Mesendoderm (in vitro differentiated cells): ENCODE measurements around the gene ABI3.

Experiments
- DNase-seq: peaks from one replicate; pipeline ENCODE4 v3.0.0; 2013
- H2AK5ac ChIP-seq: 2 replicates; pipeline ENCODE4 v1.6.1; 2013; ENCODE audit warnings: low read length, inconsistent platforms
- H2BK120ac ChIP-seq: 2 replicates; pipeline ENCODE4 v1.6.1; 2013; ENCODE audit warnings: low read depth, mild to moderate bottlenecking, low read length, moderate library complexity, mixed read lengths
- H2BK15ac ChIP-seq: replicated peaks from 2 replicates; pipeline ENCODE4 v1.6.1; 2013; ENCODE audit warnings: low read depth, mild to moderate bottlenecking, moderate library complexity
- H2BK5ac ChIP-seq: 2 replicates; pipeline ENCODE4 v1.6.1; 2013; ENCODE audit warnings: low read length, inconsistent platforms
- H3K18ac ChIP-seq: 2 replicates; pipeline ENCODE4 v1.6.1; 2013; ENCODE audit warnings: mild to moderate bottlenecking, low read length, mixed read lengths
- H3K23ac ChIP-seq: one replicate; pipeline ENCODE4 v1.6.1; 2013; ENCODE audit warnings: low read length
- H3K27ac ChIP-seq: 2 replicates; pipeline ENCODE4 v1.5.1; 2013; ENCODE audit warnings: low read depth, mild to moderate bottlenecking, inconsistent platforms, low read length, moderate library complexity
- H3K27me3 ChIP-seq: 2 replicates; pipeline ENCODE4 v1.6.1; 2013; ENCODE audit warnings: low read length, control low read depth, mild to moderate bottlenecking, inconsistent platforms; ENCODE audit not compliant: insufficient read depth, poor library complexity
- H3K36me3 ChIP-seq: 2 replicates; pipeline ENCODE4 v1.6.1; 2013; ENCODE audit warnings: low read length, inconsistent platforms; ENCODE audit not compliant: control insufficient read depth, insufficient read depth
- H3K4ac ChIP-seq: one replicate; pipeline ENCODE4 v1.6.1; 2013; ENCODE audit warnings: low read depth, mild to moderate bottlenecking, low read length, moderate library complexity
- H3K4me1 ChIP-seq: 2 replicates; pipeline ENCODE4 v1.6.1; 2013; ENCODE audit warnings: low read depth, low read length, inconsistent platforms; ENCODE audit not compliant: control insufficient read depth
- H3K4me2 ChIP-seq: 2 replicates; pipeline ENCODE4 v1.6.1; 2013; ENCODE audit warnings: low read length
- H3K4me3 ChIP-seq: 2 replicates; pipeline ENCODE4 v1.5.1; 2013; ENCODE audit warnings: mild to moderate bottlenecking, low read length
- H3K56ac ChIP-seq: one replicate; pipeline ENCODE4 v1.6.1; 2013; ENCODE audit warnings: low read length
- H3K79me1 ChIP-seq: 2 replicates; pipeline ENCODE4 v1.6.1; 2013; ENCODE audit warnings: low read length, inconsistent platforms
- H3K79me2 ChIP-seq: 2 replicates; pipeline ENCODE4 v1.6.1; 2013; ENCODE audit warnings: mild to moderate bottlenecking, low read length; ENCODE audit not compliant: control insufficient read depth, insufficient read depth
- H3K9ac ChIP-seq: 2 replicates; pipeline ENCODE4 v1.6.1; 2013; ENCODE audit warnings: low read length, inconsistent platforms
- H4K5ac ChIP-seq: one replicate; pipeline ENCODE4 v1.6.1; 2013; ENCODE audit warnings: low read length
- H4K8ac ChIP-seq: one replicate; pipeline ENCODE4 v1.6.1; 2013; ENCODE audit warnings: low read depth, mild to moderate bottlenecking, control low read depth, low read length, moderate library complexity
- WGBS: extraction: QIAGEN DNeasy Blood & Tissue Kit; methylation state at CpG from one replicate; pipeline ENCODE4 v1.1.7; 2013; ENCODE audit warnings: low lambda C conversion rate, missing lambda C conversion rate; ENCODE audit not compliant: insufficient coverage; ENCODE audit errors: extremely low coverage; 5-methylcytosine and 5-hydroxymethylcytosine counted together

The ABI3 gene

DNA sequence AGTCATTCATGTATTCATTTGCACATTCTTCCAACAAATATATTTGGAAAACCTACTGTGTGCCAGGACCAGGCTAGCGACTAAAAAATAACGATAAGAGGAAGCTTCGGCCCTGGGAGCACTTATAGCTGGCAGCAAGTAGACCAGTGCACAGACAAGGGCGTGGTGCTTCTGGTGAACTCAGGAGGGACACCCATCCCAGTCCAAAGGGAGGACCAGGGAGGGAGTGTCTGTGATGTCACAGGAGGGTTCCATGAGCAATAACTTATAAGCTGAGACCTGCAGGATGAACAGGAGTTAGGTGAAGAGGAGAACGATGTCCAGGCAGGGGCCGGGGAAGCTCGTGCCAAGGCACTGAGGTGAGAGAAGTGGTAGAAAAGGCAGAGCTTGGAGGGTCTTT, 37.4 kb downstream of the ABI3 start:
- H3K4me3 ChIP-seq, result no peak overlapping the region
- H3K18ac ChIP-seq, result no peak overlapping the region
- no peak overlapping the region for H2AK5ac ChIP-seq
- H3K27ac ChIP-seq, result no peak overlapping the region
- no peak overlapping the region for H4K5ac ChIP-seq
- no peaks in the 10 kb centered on the region for H3K79me2 ChIP-seq
- H3K4ac ChIP-seq, result no peak overlapping the region
- no peak overlapping the region for H3K4me2 ChIP-seq
- H3K4me1 ChIP-seq, result no peaks in the 10 kb centered on the region
- no CpG with 5 or more reads among the region's 7 CpGs for WGBS
- no peak overlapping the region for H3K56ac ChIP-seq
- H3K36me3 ChIP-seq, result no peaks in the 10 kb centered on the region
- DNase-seq, result no peak
- H3K23ac ChIP-seq, result no peak overlapping the region
- no peaks in the 10 kb centered on the region for H3K79me1 ChIP-seq
- H2BK120ac ChIP-seq, result no peak overlapping the region
- no peak overlapping the region for H4K8ac ChIP-seq
- H3K9ac ChIP-seq, result no peak overlapping the region
- no peak overlapping the region for H2BK5ac ChIP-seq
- H3K27me3 ChIP-seq, result no peaks in the 10 kb centered on the region
- no peak overlapping the region for H2BK15ac ChIP-seq

DNA sequence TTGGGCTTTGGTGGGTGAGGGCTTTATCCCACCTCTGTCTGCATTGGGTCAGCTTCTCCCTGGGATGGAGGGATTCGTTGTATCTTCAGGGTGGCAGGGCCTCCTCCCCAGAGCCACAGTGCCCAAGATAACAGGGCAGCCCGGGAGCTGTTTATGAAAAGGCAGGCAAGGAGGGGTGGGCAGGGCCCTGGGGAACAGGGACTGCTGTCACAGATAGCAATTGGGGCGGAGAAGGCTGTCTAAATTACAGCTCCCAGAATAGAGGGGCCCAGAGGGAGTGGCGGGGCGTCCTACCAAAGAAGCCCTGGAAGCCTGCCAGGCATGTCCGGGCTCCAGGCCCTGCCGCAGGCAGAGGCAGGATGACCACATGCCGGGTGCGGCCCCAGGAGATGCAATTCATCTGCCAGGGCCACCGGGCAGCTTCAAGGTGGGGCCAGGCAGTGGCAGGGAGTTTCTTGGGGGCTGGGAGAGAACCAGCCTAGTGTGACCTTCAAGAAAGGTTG, 38.8 kb downstream of the ABI3 start:
- no peak for DNase-seq
- no peak overlapping the region for H3K18ac ChIP-seq
- WGBS, result no CpG with 5 or more reads among the region's 10 CpGs

DNA sequence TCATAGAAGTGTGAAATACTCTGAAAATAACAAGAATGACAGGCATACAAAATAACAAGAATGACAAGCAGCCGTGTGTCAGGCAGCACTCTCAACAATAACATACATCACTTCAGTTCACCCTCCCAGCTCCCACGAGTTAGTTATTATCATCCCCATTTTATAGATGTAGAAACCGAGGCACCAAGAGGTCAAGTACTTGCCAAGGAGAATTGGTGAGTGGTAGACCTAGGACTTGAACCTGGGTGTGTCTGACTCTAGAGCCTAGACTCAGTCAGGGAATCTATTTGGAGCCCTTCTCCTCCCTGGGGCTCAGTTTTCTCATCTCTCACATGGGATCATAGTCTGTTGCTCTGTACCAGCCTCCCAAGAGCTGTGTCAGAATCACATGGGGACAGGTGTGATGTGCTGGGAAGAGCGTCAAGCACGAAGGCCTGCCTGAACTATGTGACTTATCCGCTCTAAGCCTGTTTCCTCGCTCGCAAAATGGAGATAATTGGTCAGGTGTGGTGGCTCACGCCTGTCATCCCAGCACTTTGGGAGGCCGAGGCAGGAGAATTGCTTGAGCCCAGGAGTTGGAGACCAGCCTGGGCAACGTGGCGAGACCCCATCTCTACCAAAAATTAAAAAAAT, 39.5 kb downstream of the ABI3 start:
- Histone ChIP-seq H3K4me2 (no peak overlapping the region), H3K36me3 (no peaks in the 10 kb centered on the region), H3K4me1 (no peaks in the 10 kb centered on the region), H3K18ac (no peak overlapping the region), H3K23ac (no peak overlapping the region), H3K9ac (no peak overlapping the region), H3K79me2 (no peaks in the 10 kb centered on the region), H3K4ac (no peak overlapping the region), H3K79me1 (no peaks in the 10 kb centered on the region), H3K56ac (no peak overlapping the region), H4K5ac (no peak overlapping the region), H3K27ac (no peak overlapping the region), H3K27me3 (no peaks in the 10 kb centered on the region), H2BK5ac (no peak overlapping the region), H2AK5ac (no peak overlapping the region), H2BK120ac (no peak overlapping the region), H4K8ac (no peak overlapping the region), H2BK15ac (no peak overlapping the region), H3K4me3 (no peak overlapping the region)
- DNase-seq, result no peak
- no CpG with 5 or more reads among the region's 12 CpGs for WGBS

More for the DNA sequence above, 38.8 kb downstream of the ABI3 start:
- Histone ChIP-seq H2BK120ac (no peak overlapping the region), H3K23ac (no peak overlapping the region), H3K79me2 (no peaks in the 10 kb centered on the region), H3K27ac (no peak overlapping the region), H3K27me3 (no peaks in the 10 kb centered on the region), H2BK5ac (no peak overlapping the region), H3K9ac (no peak overlapping the region), H3K79me1 (no peaks in the 10 kb centered on the region), H3K4me3 (no peak overlapping the region), H3K4me2 (no peak overlapping the region), H2BK15ac (no peak overlapping the region), H2AK5ac (no peak overlapping the region), H4K8ac (no peak overlapping the region), H3K4ac (no peak overlapping the region), H3K36me3 (no peaks in the 10 kb centered on the region), H3K4me1 (no peaks in the 10 kb centered on the region), H3K56ac (no peak overlapping the region), H4K5ac (no peak overlapping the region)

DNA sequence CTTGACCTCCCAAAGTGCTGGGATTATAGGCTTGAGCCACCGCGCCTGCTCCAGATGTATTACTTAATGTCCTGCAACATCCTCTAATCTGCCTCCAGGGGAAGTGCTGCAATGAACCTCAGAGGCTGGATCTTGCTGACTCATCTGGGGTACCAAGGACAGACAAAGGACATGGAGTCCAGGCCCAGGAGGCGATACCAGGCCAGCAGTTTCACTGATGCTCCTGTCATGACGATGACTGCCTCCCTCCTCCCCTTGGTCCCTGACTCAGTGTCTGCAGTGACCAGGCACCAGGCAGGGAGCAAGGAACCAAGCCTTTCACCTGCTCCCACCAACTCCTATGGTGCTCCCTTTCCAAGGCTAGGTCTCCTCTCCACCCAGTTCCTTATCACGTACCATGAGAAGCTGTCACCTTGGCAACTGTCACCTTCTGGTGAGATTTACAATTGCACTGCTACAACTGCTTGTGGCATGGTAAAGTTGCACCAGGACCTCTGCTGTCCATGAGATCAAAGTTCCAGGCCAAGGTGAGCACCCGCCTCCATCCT, 41.7 kb downstream of the ABI3 start:
- Histone ChIP-seq H2BK120ac (no peak overlapping the region), H3K27ac (no peak overlapping the region), H3K18ac (no peak overlapping the region), H4K8ac (no peak overlapping the region), H3K27me3 (no peaks in the 10 kb centered on the region), H2BK15ac (no peak overlapping the region), H3K56ac (no peak overlapping the region), H2AK5ac (no peak overlapping the region), H4K5ac (no peak overlapping the region), H3K4me3 (no peak overlapping the region), H3K79me1 (no peaks in the 10 kb centered on the region), H3K4ac (no peak overlapping the region), H3K79me2 (no peaks in the 10 kb centered on the region), H3K23ac (no peak overlapping the region), H3K4me2 (no peak overlapping the region), H2BK5ac (no peak overlapping the region), H3K36me3 (no peaks in the 10 kb centered on the region), H3K9ac (no peak overlapping the region), H3K4me1 (no peaks in the 10 kb centered on the region)
- peak; percentile 77 for DNase-seq
- no CpG with 5 or more reads among the region's 6 CpGs for WGBS

DNA sequence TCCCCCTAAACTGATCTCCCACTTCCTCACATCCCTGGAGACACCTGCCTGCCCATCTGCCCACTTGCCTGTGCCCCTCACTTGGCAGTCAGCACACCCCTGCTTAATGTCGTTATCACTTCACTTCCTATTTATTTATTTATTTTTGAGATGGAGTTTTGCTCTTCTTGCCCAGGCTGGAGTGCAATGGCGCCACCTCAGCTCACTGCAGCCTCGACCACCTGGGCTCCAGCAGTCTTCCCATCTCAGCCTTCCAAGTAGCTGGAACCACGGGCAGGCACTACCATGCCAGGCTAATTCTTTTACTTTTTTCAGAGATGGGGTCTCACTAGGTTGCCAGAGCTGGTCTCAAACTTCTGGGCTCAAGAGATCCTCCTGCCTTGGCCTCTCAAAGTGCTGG, 43.6 kb downstream of the ABI3 start:
- Histone ChIP-seq H3K4me1 (no peaks in the 10 kb centered on the region), H3K4me3 (no peak overlapping the region), H4K8ac (no peak overlapping the region), H3K36me3 (no peaks in the 10 kb centered on the region), H2AK5ac (no peak overlapping the region), H3K9ac (no peak overlapping the region), H3K79me2 (no peaks in the 10 kb centered on the region), H2BK15ac (no peak overlapping the region), H3K79me1 (no peaks in the 10 kb centered on the region), H3K27ac (no peak overlapping the region), H3K27me3 (no peaks in the 10 kb centered on the region), H3K4ac (no peak overlapping the region), H2BK5ac (no peak overlapping the region), H4K5ac (no peak overlapping the region), H3K4me2 (no peak overlapping the region), H3K23ac (no peak overlapping the region), H3K18ac (no peak overlapping the region), H3K56ac (no peak overlapping the region), H2BK120ac (no peak overlapping the region)
- WGBS, result no CpG with 5 or more reads among the region's 4 CpGs
- no peak for DNase-seq

DNA sequence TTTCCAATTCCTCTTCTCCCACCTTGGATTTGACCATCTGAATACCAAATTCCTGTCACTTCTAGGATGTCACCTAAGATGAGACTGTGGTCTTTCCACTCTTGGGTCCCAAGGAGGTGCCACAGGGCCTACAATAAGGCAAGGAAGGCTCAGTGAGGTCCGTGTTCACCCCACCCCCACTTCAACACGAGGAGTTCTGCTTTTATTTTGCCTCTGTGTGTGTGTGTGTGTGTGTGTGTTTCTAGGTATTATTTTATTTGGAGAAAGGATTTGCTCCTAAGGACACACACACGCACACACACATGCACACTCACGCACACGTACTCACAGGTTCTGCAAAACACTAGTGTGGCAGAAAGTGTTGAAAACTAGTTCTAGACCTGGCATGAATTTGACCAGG, 44.6 kb downstream of the ABI3 start:
- Histone ChIP-seq H3K27me3 (no peaks in the 10 kb centered on the region), H3K23ac (no peak overlapping the region), H3K79me1 (no peaks in the 10 kb centered on the region), H4K5ac (no peak overlapping the region), H2BK15ac (no peak overlapping the region), H4K8ac (no peak overlapping the region), H3K36me3 (no peaks in the 10 kb centered on the region), H3K4me2 (no peak overlapping the region), H3K27ac (no peak overlapping the region), H3K18ac (no peak overlapping the region), H3K4me1 (no peaks in the 10 kb centered on the region), H3K9ac (no peak overlapping the region), H2AK5ac (no peak overlapping the region), H3K4ac (no peak overlapping the region), H2BK5ac (no peak overlapping the region), H3K79me2 (no peaks in the 10 kb centered on the region), H3K4me3 (no peak overlapping the region), H3K56ac (no peak overlapping the region), H2BK120ac (no peak overlapping the region)
- DNase-seq, result no peak
- no CpG with 5 or more reads among the region's 5 CpGs for WGBS
